Measurements from ENCODE around the gene VPS37B.

Gene VPS37B

DNA sequence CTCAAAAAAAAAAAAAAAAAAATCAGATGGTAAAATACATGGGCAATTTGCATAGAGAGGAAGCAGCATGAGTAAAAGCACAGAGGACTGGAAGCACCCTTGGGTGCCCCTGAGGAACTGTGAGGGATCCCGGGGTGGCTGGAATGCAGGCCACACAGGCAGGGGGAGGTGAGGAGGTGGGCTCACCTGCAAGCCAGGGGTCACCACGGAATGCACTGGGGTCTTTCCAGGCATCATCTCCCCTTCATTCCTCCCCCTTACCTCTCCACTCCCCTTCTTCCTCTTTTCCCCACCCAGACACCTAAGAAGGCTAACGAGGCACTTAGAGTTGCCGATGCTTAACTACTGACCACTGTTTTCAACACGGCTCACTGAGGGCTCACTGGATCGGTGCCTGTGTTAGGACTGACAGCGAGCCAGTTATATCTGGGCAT, 75.1 kb downstream of the VPS37B start:
- no peak overlapping the region for H3K4me2 ChIP-seq (ENCODE audit: low read length)
- no peaks in the 10 kb centered on the region for H3K27me3 ChIP-seq (ENCODE audit: control insufficient read depth, insufficient read depth, low read length)
- no peak overlapping the region for H3K4me3 ChIP-seq (ENCODE audit: low read length)
- H3K9ac ChIP-seq (ENCODE audit: low read depth, low read length), result no peak overlapping the region
- no peaks in the 10 kb centered on the region for H3K9me3 ChIP-seq (replicated peaks; ENCODE audit: low read length)
- H3K36me3 ChIP-seq (ENCODE audit: insufficient read depth, low read length), result no peaks in the 10 kb centered on the region
- H3K4me1 ChIP-seq (ENCODE audit: control insufficient read depth, insufficient read depth, low read length), result no peaks in the 10 kb centered on the region

GRCh38 chr12:122820138-122820537, 75.8 kb downstream of the VPS37B start:
- Histone ChIP-seq H3K9ac (ENCODE audit: low read depth, low read length) (no peak overlapping the region), H3K9me3 (replicated peaks; ENCODE audit: low read length) (no peaks in the 10 kb centered on the region), H3K4me1 (ENCODE audit: control insufficient read depth, insufficient read depth, low read length) (no peaks in the 10 kb centered on the region), H3K4me2 (ENCODE audit: low read length) (no peak overlapping the region), H3K4me3 (ENCODE audit: low read length) (no peak overlapping the region), H3K27me3 (ENCODE audit: control insufficient read depth, insufficient read depth, low read length) (no peaks in the 10 kb centered on the region), H3K36me3 (ENCODE audit: insufficient read depth, low read length) (no peaks in the 10 kb centered on the region)

- Histone ChIP-seq H3K36me3 (ENCODE audit: insufficient read depth, low read length) (no peaks in the 10 kb centered on the region), H3K4me1 (ENCODE audit: control insufficient read depth, insufficient read depth, low read length) (no peaks in the 10 kb centered on the region), H3K9ac (ENCODE audit: low read depth, low read length) (no peak overlapping the region), H3K4me3 (ENCODE audit: low read length) (no peak overlapping the region), H3K9me3 (replicated peaks; ENCODE audit: low read length) (no peaks in the 10 kb centered on the region), H3K4me2 (ENCODE audit: low read length) (no peak overlapping the region), H3K27me3 (ENCODE audit: control insufficient read depth, insufficient read depth, low read length) (no peaks in the 10 kb centered on the region)
Observed at GRCh38 chr12:122819209-122819785, 76.6 kb downstream of the VPS37B start.

Data from skeletal muscle satellite cell (primary cell).